ENCODE data around the gene OR6C70. TPM values are rescaled to one million over a fixed set of nuclear protein-coding genes. Genes with fewer than 3 reads are reported as not detected.

The OR6C70 gene
- not detected for total RNA-seq

DNA sequence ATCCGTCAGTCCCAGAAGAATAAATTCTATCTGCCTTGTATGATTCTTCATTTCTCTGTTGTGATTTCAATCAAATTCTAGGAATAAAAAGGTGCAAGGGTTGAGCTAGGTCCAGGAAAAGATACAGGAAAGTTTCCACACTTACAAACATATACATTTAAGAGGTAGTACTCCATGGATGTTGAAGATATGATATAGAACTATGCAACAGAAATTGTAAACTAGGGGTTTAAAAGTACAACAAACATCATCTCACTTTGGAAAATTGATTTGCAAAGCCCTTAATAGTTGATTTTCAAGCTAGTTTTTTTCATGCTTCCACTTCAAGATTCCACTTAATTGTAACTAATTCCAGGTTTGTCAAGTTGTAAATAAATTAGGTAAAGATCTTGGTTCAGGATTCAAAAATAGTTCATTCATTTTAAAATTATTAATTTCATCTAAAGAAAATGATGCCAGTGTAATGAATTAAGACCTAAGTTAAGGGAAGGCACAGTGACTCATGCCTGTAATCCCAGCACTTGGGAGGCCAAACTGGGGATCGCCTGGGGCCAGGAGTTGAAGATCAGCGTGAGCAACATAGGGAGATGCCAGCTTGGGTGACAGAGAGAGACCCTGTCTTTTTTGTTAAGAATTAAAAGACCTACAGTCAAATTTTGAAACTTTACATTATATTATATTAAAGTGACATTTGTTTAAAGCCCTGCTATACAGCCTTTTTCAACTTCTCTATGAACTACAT lies at the start of gene OR6C70:
Gene OR6C70, minus strand, starts transcription at position 51 of the 742 bp plus-strand sequence. Its CDS starts 0 bp downstream, at position 51.

GRCh38 chr12:55492078-55492477 lies 22.1 kb upstream of the OR6C70 start, which contains the start of gene OR6C68:
Gene OR6C68 (plus strand): TSS chr12:55492378. CDS start chr12:55492378, 0 bp downstream.

GRCh38 chr12:55443776-55444175 lies 26.2 kb downstream of the OR6C70 start, which contains the start of gene OR6C2:
Gene OR6C2 (plus strand): TSS chr12:55444076. CDS start chr12:55452214, 8,138 bp downstream.

GRCh38 chr12:55425954-55426353 lies 44.0 kb downstream of the OR6C70 start, which contains the start of gene OR6C76:
Gene OR6C76 (plus strand): TSS chr12:55426254. CDS start chr12:55426254, 0 bp downstream.

Other genes starting within 250 kb of the OR6C70 start
- gene OR10A7, start 249.1 kb downstream of the OR6C70 start, total RNA-seq: not detected
- not detected for gene OR6C74, start 225.5 kb downstream of the OR6C70 start, total RNA-seq
- not detected for gene OR6C6, start 173.6 kb downstream of the OR6C70 start, total RNA-seq
- not detected for gene OR6C1, start 155.8 kb downstream of the OR6C70 start, total RNA-seq
- not detected for gene OR6C3, start 139.4 kb downstream of the OR6C70 start, total RNA-seq
- not detected for gene OR6C75, start 107.2 kb downstream of the OR6C70 start, total RNA-seq
- gene OR6C65, start 69.6 kb downstream of the OR6C70 start, total RNA-seq: not detected
- not detected for gene OR6C76, start 43.9 kb downstream of the OR6C70 start, total RNA-seq
- gene OR6C2, start 26.1 kb downstream of the OR6C70 start, total RNA-seq: not detected
- not detected for gene OR6C68, start 22.2 kb upstream of the OR6C70 start, total RNA-seq
- gene OR6C4, start 79.5 kb upstream of the OR6C70 start, total RNA-seq: not detected
- gene OR2AP1, start 102.3 kb upstream of the OR6C70 start, total RNA-seq: not detected
- gene OR10P1, start 166.8 kb upstream of the OR6C70 start, total RNA-seq: not detected
- gene ITGA7, start 237.8 kb upstream of the OR6C70 start, total RNA-seq: 11.6 TPM
- 22.8 TPM for gene BLOC1S1, start 245.9 kb upstream of the OR6C70 start, total RNA-seq

Data from parietal lobe (tissue), 1 donor.